ENCODE results near the gene PAX4.

PAX4 gene

GRCh38 chr7:127628445-127628844, 10.5 kb upstream of the PAX4 start:
- no peak for DNase-seq (ENCODE audit: low read depth)

- DNase-seq (ENCODE audit: low read depth): no peak
These were observed 7.4 kb upstream of the PAX4 start for GRCh38 chr7:127625331-127625730.

- no peak for DNase-seq (ENCODE audit: low read depth)
These were observed 2.7 kb upstream of the PAX4 start for GRCh38 chr7:127620406-127621233.

GRCh38 chr7:127619681-127620405, 1.9 kb upstream of the PAX4 start:
- DNase-seq (ENCODE audit: low read depth): no peak

- DNase-seq (ENCODE audit: low read depth): no peak
These were observed 833 bp upstream of the PAX4 start for GRCh38 chr7:127618775-127619174.

GRCh38 chr7:127616724-127617123, 1.2 kb downstream of the PAX4 start:
- DNase-seq (ENCODE audit: low read depth): no peak

- DNase-seq (ENCODE audit: low read depth): no peak
These were observed 5.7 kb downstream of the PAX4 start for GRCh38 chr7:127612263-127612662.

- no peak for DNase-seq (ENCODE audit: low read depth)
These were observed 8.6 kb downstream of the PAX4 start for GRCh38 chr7:127609297-127609696.

- DNase-seq (ENCODE audit: low read depth): no peak
These were observed 9.5 kb downstream of the PAX4 start for GRCh38 chr7:127608446-127608845.

GRCh38 chr7:127600885-127601284, 17.1 kb downstream of the PAX4 start:
- no peak for DNase-seq (ENCODE audit: low read depth)

- no peak for DNase-seq (ENCODE audit: low read depth)
These were observed 19.6 kb downstream of the PAX4 start for GRCh38 chr7:127598318-127598717.

- no peak for DNase-seq (ENCODE audit: low read depth)
These were observed 22.2 kb downstream of the PAX4 start for GRCh38 chr7:127595737-127596136.

GRCh38 chr7:127594490-127594889, 23.5 kb downstream of the PAX4 start:
- DNase-seq (ENCODE audit: low read depth): no peak

GRCh38 chr7:127592550-127592949, 25.4 kb downstream of the PAX4 start:
- no peak for DNase-seq (ENCODE audit: low read depth)

- DNase-seq (ENCODE audit: low read depth): no peak
These were observed 26.4 kb downstream of the PAX4 start for GRCh38 chr7:127591591-127591990.

GRCh38 chr7:127591189-127591588, 26.8 kb downstream of the PAX4 start:
- no peak for DNase-seq (ENCODE audit: low read depth)

GRCh38 chr7:127589896-127590295, 28.0 kb downstream of the PAX4 start:
- no peak for DNase-seq (ENCODE audit: low read depth)

GRCh38 chr7:127588697-127589482, 29.1 kb downstream of the PAX4 start:
- DNase-seq (ENCODE audit: low read depth): no peak

GRCh38 chr7:127588019-127588696, 29.8 kb downstream of the PAX4 start, which contains the start of gene ARF5:
ARF5 (plus strand) TSS chr7:127588411; CDS start chr7:127588499, 88 bp downstream.
- peak; percentile 83 for DNase-seq (ENCODE audit: low read depth)

- no peak for DNase-seq (ENCODE audit: low read depth)
These were observed 30.3 kb downstream of the PAX4 start for GRCh38 chr7:127587663-127588018.

GRCh38 chr7:127586346-127586745, 31.6 kb downstream of the PAX4 start:
- no peak for DNase-seq (ENCODE audit: low read depth)

Data from activated gamma-delta T cell treated with anti-CD3 and anti-CD28 coated beads, Interleukin-2, amount 50 U/mL, for 16 hours (primary cell).